Endothelial cell of umbilical vein (primary cell): ENCODE results near the gene EMX1. TPM values are rescaled to one million over a fixed set of nuclear protein-coding genes. Genes with fewer than 3 reads are reported as not detected.

Experiments
- BruUV-seq: library from RNA; stranded (reverse); fragments of 400-500 nt; replicated peaks from 2 replicates; lab custom pipeline; 2021; lab: Mats Ljungman, UMichigan
- CTCF ChIA-PET: fragments of 300-600, 350-600 bp; sonication (Branson Sonifier 250); formaldehyde crosslinking; loops from one replicate; lab custom pipeline; 2021; ENCODE audit warnings: antibody characterized with exemption, inconsistent platforms; lab: Charles Lee
- POLR2A ChIA-PET: fragments of 300-600, 350-600 bp; sonication (Branson Sonifier 250); formaldehyde crosslinking; loops from one replicate; lab custom pipeline; 2021; ENCODE audit warnings: antibody characterized with exemption, inconsistent platforms; lab: Charles Lee
- DNase-seq: peaks from one replicate; pipeline ENCODE4 v3.0.0-alpha.2; 2011; ENCODE audit warnings: low read depth, low spot score
- FAIRE-seq: peaks from 2 replicates; lab custom pipeline; 2011; peaks lifted over from hg19 to GRCh38; lab: Jason Lieb, UNC
- H2AFZ ChIP-seq: 2 replicates; pipeline ENCODE4 v1.6.0; 2012; ENCODE audit warnings: low read depth, low read length, control low read depth, inconsistent platforms
- H3K27ac ChIP-seq: 2 replicates; pipeline ENCODE4 v1.5.1; 2011; ENCODE audit warnings: low read depth, mild to moderate bottlenecking, control low read depth, low read length, moderate library complexity; ENCODE audit not compliant: insufficient read depth
- H3K27me3 ChIP-seq, 2 experiments: 2 replicates each; pipeline versions ENCODE4 v1.6.0 to v1.6.1; 2011; ENCODE audit warnings: low read length in 2 of 2, mixed read lengths in 1 of 2; ENCODE audit not compliant: control insufficient read depth in 2 of 2, insufficient read depth in 2 of 2
- H3K36me3 ChIP-seq, 2 experiments: 2 replicates in 1 of 2; 3 replicates in 1 of 2; pipeline ENCODE4 v1.5.1; 2011; ENCODE audit warnings: low read length in 2 of 2, mild to moderate bottlenecking in 1 of 2, moderate library complexity in 1 of 2; ENCODE audit not compliant: control insufficient read depth in 2 of 2, insufficient read depth in 2 of 2; ENCODE audit errors: extremely low read depth in 1 of 2
- H3K4me1 ChIP-seq: 3 replicates; pipeline ENCODE4 v1.5.1; 2011; ENCODE audit warnings: mild to moderate bottlenecking, low read length; ENCODE audit not compliant: control insufficient read depth, insufficient read depth; ENCODE audit errors: extremely low read depth
- H3K4me2 ChIP-seq: 2 replicates; pipeline ENCODE4 v1.6.1; 2011; ENCODE audit warnings: low read length, control low read depth, mixed read lengths; ENCODE audit not compliant: insufficient read depth
- H3K4me3 ChIP-seq, 3 experiments: fragments of 200-600 bp in 1 of 3; sonication (generic), shearing (Covaris generic) in 1 of 3; replicated peaks in 1 of 3; 2 replicates each; pipeline ENCODE4 v1.5.1; 2011 to 2016; ENCODE audit warnings: control low read depth in 3 of 3, low read length in 3 of 3, mild to moderate bottlenecking in 2 of 3, inconsistent platforms in 1 of 3, low read depth in 1 of 3, moderate library complexity in 1 of 3; ENCODE audit not compliant: insufficient read depth in 1 of 3
- H3K79me2 ChIP-seq: 2 replicates; pipeline ENCODE4 v1.6.0; 2012; ENCODE audit warnings: low read length, inconsistent platforms; ENCODE audit not compliant: control insufficient read depth, insufficient read depth
- H3K9ac ChIP-seq: replicated peaks from 2 replicates; pipeline ENCODE3; 2011; ENCODE audit warnings: low read length, control low read depth; ENCODE audit not compliant: insufficient read depth; ENCODE audit errors: extremely low read depth
- H3K9me1 ChIP-seq: replicated peaks from 3 replicates; pipeline ENCODE4 v1.6.0; 2011; ENCODE audit warnings: mild to moderate bottlenecking, low read length; ENCODE audit not compliant: control insufficient read depth, insufficient read depth; ENCODE audit errors: extremely low read depth
- H3K9me3 ChIP-seq: replicated peaks from 2 replicates; pipeline ENCODE4 v1.5.1; 2012; ENCODE audit warnings: low read length, inconsistent platforms; ENCODE audit not compliant: control insufficient read depth, insufficient read depth
- H4K20me1 ChIP-seq: replicated peaks from 2 replicates; pipeline ENCODE3; 2011; ENCODE audit warnings: mild to moderate bottlenecking, low read length; ENCODE audit not compliant: control insufficient read depth, insufficient read depth; ENCODE audit errors: extremely low read depth
- CTCF ChIP-seq, 2 donors: IDR thresholded peaks; 1 replicate in 1 of 2; 2 replicates in 1 of 2; pipeline ENCODE4 v1.5.1; 2011; ENCODE audit warnings: low read length in 2 of 2, mild to moderate bottlenecking in 2 of 2, moderate library complexity in 2 of 2, control low read depth in 1 of 2, inconsistent platforms in 1 of 2, low read depth in 1 of 2; ENCODE audit not compliant: insufficient read depth in 1 of 2; ENCODE audit errors: extremely low read depth in 1 of 2
- EZH2 ChIP-seq: IDR thresholded peaks from 2 replicates; pipeline ENCODE4 v1.6.1; 2012; ENCODE audit warnings: borderline replicate concordance, low read depth, mild to moderate bottlenecking, moderate library complexity, low read length, inconsistent platforms; ENCODE audit not compliant: severe bottlenecking
- FOS ChIP-seq: IDR thresholded peaks from 2 replicates; pipeline ENCODE4 v1.6.1; 2011; ENCODE audit warnings: mild to moderate bottlenecking, low read length, moderate library complexity, borderline replicate concordance; ENCODE audit not compliant: insufficient read depth
- GATA2 ChIP-seq: IDR thresholded peaks from 2 replicates; pipeline ENCODE4 v1.7.0; 2011; ENCODE audit warnings: low read depth, mild to moderate bottlenecking, moderate library complexity, mixed read lengths, low read length; ENCODE audit not compliant: insufficient read length, insufficient read depth
- JUN ChIP-seq: IDR thresholded peaks from 2 replicates; pipeline ENCODE4 v1.6.1; 2011; ENCODE audit warnings: borderline replicate concordance, low read depth; ENCODE audit not compliant: insufficient read length, insufficient read depth
- MAX ChIP-seq: IDR thresholded peaks from 2 replicates; pipeline ENCODE4 v1.6.1; 2011; ENCODE audit not compliant: insufficient read depth, insufficient read length
- MYC ChIP-seq: IDR thresholded peaks from one replicate; pipeline ENCODE4 v1.6.1; 2011; ENCODE audit warnings: mild to moderate bottlenecking, low read depth, low read length
- POLR2A ChIP-seq: IDR thresholded peaks from 2 replicates; pipeline ENCODE4 v1.6.1; 2012; ENCODE audit warnings: low read depth, mild to moderate bottlenecking, control low read depth, low read length
- POLR2AphosphoS5 ChIP-seq: IDR thresholded peaks from 2 replicates; pipeline ENCODE4 v1.6.1; 2012; ENCODE audit warnings: low read depth, mild to moderate bottlenecking, control low read depth, low read length, moderate library complexity; ENCODE audit not compliant: insufficient read depth
- dilution Hi-C: fragments of 300-500 bp; cut with MboI; formaldehyde crosslinking; loops from one replicate; pipeline ENCODE4 v1.15.0; 2019; ENCODE audit warnings: low sequenced_read_pairs; ENCODE audit not compliant: extremely low pct_ligation_motif_present
- intact Hi-C: fragments of 100-400 bp; cut with micrococcal nuclease; formaldehyde crosslinking; loops from one replicate; pipeline ENCODE4 v1.10.0; 2022
- polyA plus RNA-seq, 4 experiments: library from polyadenylated mRNA; depleted of rRNA in 3 of 4; stranded (reverse) in 3 of 4; unstranded in 1 of 4; fragments of >200 nt; gene quantifications; 2 replicates each; pipeline versions ENCODE4 v1.2.1 to v1.2.3, GENCODE V29; 2011 to 2012; ENCODE audit warnings: missing spikeins in 1 of 4
- total RNA-seq: library from RNA; stranded (reverse); gene quantifications from 2 replicates; pipeline ENCODE4 v1.2.3, GENCODE V29; 2021

Gene EMX1
- total and polyA plus RNA-seq, 2 donors (not counting 3 experiments of a cell fraction or from before 2014, with no cell fraction given) = not detected

GRCh38 chr2:72975017-72975416 is 57.7 kb downstream of the EMX1 start:
- H3K27ac ChIP-seq = no peak overlapping the region
- no peaks in the 10 kb centered on the region for H3K27me3 ChIP-seq
- no peaks in the 10 kb centered on the region for H3K36me3 ChIP-seq
- no peaks in the 10 kb centered on the region for H3K4me1 ChIP-seq
- dilution Hi-C loops = no loop called here
- no TSS peak for BruUV-seq
- H3K9ac ChIP-seq = no peak overlapping the region
- no peaks in the 10 kb centered on the region for H3K79me2 ChIP-seq
- H3K4me3 ChIP-seq = no peak overlapping the region
- intact Hi-C loops = no loop called here
- no peaks in the 10 kb centered on the region for H3K9me1 ChIP-seq
- H3K9me3 ChIP-seq = no peaks in the 10 kb centered on the region
- no peaks in the 10 kb centered on the region for H4K20me1 ChIP-seq
- ChIA-PET CTCF (interaction anchor here (1.0 to 4.8 kb wide), 8 partner anchors 9 to 202 kb away, joined by 3 to 178 read pairs (median 19); no protein-coding TSS in a partner anchor), POLR2A (no interaction called here)
- no peak for TF ChIP-seq POLR2A
- no peak for TF ChIP-seq POLR2AphosphoS5
- TF ChIP-seq CTCF (IDR thresholded peaks at IDR 0.05; ENCODE audit: extremely low read depth in 1 of 2, insufficient read depth in 1 of 2, low read depth in 1 of 2, low read length in 2 of 2) = no peak
- no peak for TF ChIP-seq MAX
- TF ChIP-seq FOS = no peak
- TF ChIP-seq GATA2 = no peak
- no peak for TF ChIP-seq JUN
- TF ChIP-seq EZH2 = no peak
- TF ChIP-seq MYC = no peak
- DNase-seq (no peak), FAIRE-seq (no peak)
- H2AFZ ChIP-seq = no peak overlapping the region
- H3K4me2 ChIP-seq = no peak overlapping the region
